ENCODE measurements around the gene CLSTN3. TPM values are rescaled to one million over a fixed set of nuclear protein-coding genes. Genes with fewer than 3 reads are reported as not detected.

CLSTN3 gene
- total and polyA plus RNA-seq, 7 experiments from 2014 or later, result 1.1 to 76.3 (median 25.5) TPM

- H3K4me3 ChIP-seq (ENCODE audit: low read length), result no peak overlapping the region
- ChIA-PET POLR2A (no interaction called here), CTCF (no interaction called here)
- no peak overlapping the region for H3K4me3 Mint-ChIP-seq
- no peak for ATAC-seq
- no peaks in the 10 kb centered on the region for H3K27me3 Mint-ChIP-seq
- peaks cover 0 to 28% (median 9%) of the 10 kb centered on the region in 5 donors for H3K36me3 Mint-ChIP-seq
- no peak overlapping the region for H3K27ac ChIP-seq (ENCODE audit: low read depth, low read length)
- no peaks in the 10 kb centered on the region for H3K4me1 ChIP-seq (ENCODE audit: control insufficient read depth in 2 of 2, insufficient read depth in 2 of 2, low read length in 2 of 2)
- H3K4me1 Mint-ChIP-seq, result peaks cover 5 to 17% (median 5%) of the 10 kb centered on the region in 7 donors
- intact Hi-C loops (cut with micrococcal nuclease), result no loop called here
- no peaks in the 10 kb centered on the region for H3K27me3 ChIP-seq (ENCODE audit: control insufficient read depth in 2 of 2, insufficient read depth in 2 of 2, low read length in 2 of 2)
- H3K36me3 ChIP-seq (ENCODE audit: control insufficient read depth in 2 of 3, insufficient read depth in 3 of 3, low read length in 3 of 3), result peaks cover 0 to 6% (median 0%) of the 10 kb centered on the region in 3 experiments
- H3K27ac Mint-ChIP-seq, result no peak overlapping the region
- DNase-seq, result no peak
- H3K9me3 Mint-ChIP-seq, result no peaks in the 10 kb centered on the region
- H3K9me3 ChIP-seq (ENCODE audit: control insufficient read depth in 2 of 3, low read length in 3 of 3), result no peaks in the 10 kb centered on the region
These were observed 13.3 kb upstream of the CLSTN3 start for GRCh38 chr12:7116916-7117315.

GRCh38 chr12:7117670-7118069 lies 12.5 kb upstream of the CLSTN3 start:
- no peaks in the 10 kb centered on the region for H3K9me3 ChIP-seq (ENCODE audit: control insufficient read depth in 2 of 3, low read length in 3 of 3)
- DNase-seq, result no peak
- ChIA-PET POLR2A (no interaction called here), CTCF (no interaction called here)
- Mint-ChIP-seq H3K27me3 (no peaks in the 10 kb centered on the region), H3K9me3 (no peaks in the 10 kb centered on the region), H3K36me3 (peaks cover 0 to 30% (median 10%) of the 10 kb centered on the region in 5 donors), H3K4me1 (peaks cover 5 to 13% (median 5%) of the 10 kb centered on the region in 7 donors), H3K4me3 (no peak overlapping the region), H3K27ac (no peak overlapping the region)
- peaks cover 0 to 6% (median 0%) of the 10 kb centered on the region in 3 experiments for H3K36me3 ChIP-seq (ENCODE audit: control insufficient read depth in 2 of 3, insufficient read depth in 3 of 3, low read length in 3 of 3)
- no peak for ATAC-seq
- no peaks in the 10 kb centered on the region for H3K27me3 ChIP-seq (ENCODE audit: control insufficient read depth in 2 of 2, insufficient read depth in 2 of 2, low read length in 2 of 2)
- intact Hi-C loops (cut with micrococcal nuclease), result no loop called here
- H3K4me3 ChIP-seq (ENCODE audit: low read length), result no peak overlapping the region
- no peak overlapping the region for H3K27ac ChIP-seq (ENCODE audit: low read depth, low read length)
- H3K4me1 ChIP-seq (ENCODE audit: control insufficient read depth in 2 of 2, insufficient read depth in 2 of 2, low read length in 2 of 2), result no peaks in the 10 kb centered on the region

- no peaks in the 10 kb centered on the region for H3K4me1 ChIP-seq (ENCODE audit: control insufficient read depth in 2 of 2, insufficient read depth in 2 of 2, low read length in 2 of 2)
- H3K27me3 ChIP-seq (ENCODE audit: control insufficient read depth in 2 of 2, insufficient read depth in 2 of 2, low read length in 2 of 2), result no peaks in the 10 kb centered on the region
- H3K27ac ChIP-seq (ENCODE audit: low read depth, low read length), result no peak overlapping the region
- Mint-ChIP-seq H3K9me3 (no peaks in the 10 kb centered on the region), H3K27ac (no peak overlapping the region), H3K4me1 (peaks cover 0 to 10% (median 0%) of the 10 kb centered on the region in 7 donors), H3K27me3 (no peaks in the 10 kb centered on the region), H3K36me3 (peaks cover 0 to 30% (median 10%) of the 10 kb centered on the region in 5 donors), H3K4me3 (no peak overlapping the region)
- H3K9me3 ChIP-seq (ENCODE audit: control insufficient read depth in 2 of 3, low read length in 3 of 3), result no peaks in the 10 kb centered on the region
- DNase-seq (no peak), ATAC-seq (no peak)
- ChIA-PET CTCF (no interaction called here), POLR2A (interaction anchor here (0.6 kb wide), 1 partner anchor 154 kb away, joined by 3 read pairs; no protein-coding TSS in a partner anchor)
- peaks cover 0 to 6% (median 0%) of the 10 kb centered on the region in 3 experiments for H3K36me3 ChIP-seq (ENCODE audit: control insufficient read depth in 2 of 3, insufficient read depth in 3 of 3, low read length in 3 of 3)
- intact Hi-C loops (cut with micrococcal nuclease), result no loop called here
- no peak overlapping the region for H3K4me3 ChIP-seq (ENCODE audit: low read length)
These were observed 11.3 kb upstream of the CLSTN3 start for GRCh38 chr12:7118881-7119280.

GRCh38 chr12:7120166-7120565 lies 10.0 kb upstream of the CLSTN3 start:
- no peak for ATAC-seq
- CTCF ChIA-PET, result no interaction called here
- Mint-ChIP-seq H3K27me3 (no peaks in the 10 kb centered on the region), H3K9me3 (no peaks in the 10 kb centered on the region), H3K4me1 (peaks cover 0 to 10% (median 0%) of the 10 kb centered on the region in 7 donors), H3K36me3 (peaks cover 0 to 23% (median 5%) of the 10 kb centered on the region in 5 donors), H3K4me3 (no peak overlapping the region), H3K27ac (peak overlapping the region in 1 of 9 donors; percentile 26)
- peaks cover 0 to 4% (median 0%) of the 10 kb centered on the region in 3 experiments for H3K36me3 ChIP-seq (ENCODE audit: control insufficient read depth in 2 of 3, insufficient read depth in 3 of 3, low read length in 3 of 3)
- DNase-seq, result no peak
- no peak overlapping the region for H3K27ac ChIP-seq (ENCODE audit: low read depth, low read length)
- H3K9me3 ChIP-seq (ENCODE audit: control insufficient read depth in 2 of 3, low read length in 3 of 3), result no peaks in the 10 kb centered on the region
- H3K4me3 ChIP-seq (ENCODE audit: low read length), result no peak overlapping the region
- intact Hi-C loops (cut with micrococcal nuclease), result no loop called here
- no peaks in the 10 kb centered on the region for H3K27me3 ChIP-seq (ENCODE audit: control insufficient read depth in 2 of 2, insufficient read depth in 2 of 2, low read length in 2 of 2)
- POLR2A ChIA-PET, result no interaction called here
- no peaks in the 10 kb centered on the region for H3K4me1 ChIP-seq (ENCODE audit: control insufficient read depth in 2 of 2, insufficient read depth in 2 of 2, low read length in 2 of 2)

GRCh38 chr12:7121324-7121723 lies 8.8 kb upstream of the CLSTN3 start:
- H3K9me3 ChIP-seq (ENCODE audit: control insufficient read depth in 2 of 3, low read length in 3 of 3), result no peaks in the 10 kb centered on the region
- H3K27me3 ChIP-seq (ENCODE audit: control insufficient read depth in 2 of 2, insufficient read depth in 2 of 2, low read length in 2 of 2), result no peaks in the 10 kb centered on the region
- H3K27me3 Mint-ChIP-seq, result no peaks in the 10 kb centered on the region
- peaks cover 0 to 5% (median 0%) of the 10 kb centered on the region in 7 donors for H3K4me1 Mint-ChIP-seq
- POLR2A ChIA-PET, result no interaction called here
- H3K36me3 ChIP-seq (ENCODE audit: control insufficient read depth in 2 of 3, insufficient read depth in 3 of 3, low read length in 3 of 3), result no peaks in the 10 kb centered on the region
- no peak for DNase-seq
- intact Hi-C loops (cut with micrococcal nuclease), result no loop called here
- H3K4me3 ChIP-seq (ENCODE audit: low read length), result no peak overlapping the region
- no peak for ATAC-seq
- no peaks in the 10 kb centered on the region for H3K4me1 ChIP-seq (ENCODE audit: control insufficient read depth in 2 of 2, insufficient read depth in 2 of 2, low read length in 2 of 2)
- H3K27ac ChIP-seq (ENCODE audit: low read depth, low read length), result no peak overlapping the region
- CTCF ChIA-PET, result no interaction called here
- H3K27ac Mint-ChIP-seq, result no peak overlapping the region
- no peak overlapping the region for H3K4me3 Mint-ChIP-seq
- peaks cover 0 to 13% (median 3%) of the 10 kb centered on the region in 5 donors for H3K36me3 Mint-ChIP-seq
- no peaks in the 10 kb centered on the region for H3K9me3 Mint-ChIP-seq

- CTCF ChIA-PET, result no interaction called here
- intact Hi-C loops (cut with micrococcal nuclease), result no loop called here
- H3K27ac Mint-ChIP-seq, result no peak overlapping the region
These were observed 7.1 kb upstream of the CLSTN3 start for GRCh38 chr12:7122811-7123769.

More at GRCh38 chr12:7122811-7123769, 7.1 kb upstream of the CLSTN3 start:
- H3K36me3 ChIP-seq (ENCODE audit: control insufficient read depth in 2 of 3, insufficient read depth in 3 of 3, low read length in 3 of 3), result no peaks in the 10 kb centered on the region
- H3K4me1 ChIP-seq (ENCODE audit: control insufficient read depth in 2 of 2, insufficient read depth in 2 of 2, low read length in 2 of 2), result no peaks in the 10 kb centered on the region
- H3K27me3 ChIP-seq (ENCODE audit: control insufficient read depth in 2 of 2, insufficient read depth in 2 of 2, low read length in 2 of 2), result no peaks in the 10 kb centered on the region
- Mint-ChIP-seq H3K36me3 (peaks cover 0 to 5% (median 1%) of the 10 kb centered on the region in 5 donors), H3K4me1 (peaks cover 0 to 6% (median 4%) of the 10 kb centered on the region in 7 donors), H3K4me3 (no peak overlapping the region), H3K9me3 (no peaks in the 10 kb centered on the region), H3K27me3 (no peaks in the 10 kb centered on the region)
- no peak overlapping the region for H3K4me3 ChIP-seq (ENCODE audit: low read length)
- H3K27ac ChIP-seq (ENCODE audit: low read depth, low read length), result no peak overlapping the region
- ATAC-seq, result no peak
- POLR2A ChIA-PET, result interaction anchor here (1.0 kb wide), 1 partner anchor 105 kb away, joined by 3 read pairs; the partner anchor contains the start of gene LPCAT3
- no peak for DNase-seq
- no peaks in the 10 kb centered on the region for H3K9me3 ChIP-seq (ENCODE audit: control insufficient read depth in 2 of 3, low read length in 3 of 3)

Data from naive thymus-derived CD4-positive, alpha-beta T cell (primary cell).